UCSD-AML1 (cell line): ENCODE results near the gene TMCC2.

Source experiments
- DNase-seq: peaks from one replicate; lab custom pipeline; 2025; ENCODE audit not compliant: unreplicated experiment; lab: John Stamatoyannopoulos, UW

TMCC2 gene

GRCh38 chr1:205298191-205298994 lies 70.6 kb downstream of the TMCC2 start:
- DNase-seq, result no peak

- DNase-seq, result no peak
Measured at GRCh38 chr1:205300149-205300548, 72.4 kb downstream of the TMCC2 start.

GRCh38 chr1:205301205-205301821 lies 73.6 kb downstream of the TMCC2 start:
- no peak for DNase-seq

- no peak for DNase-seq
Measured at GRCh38 chr1:205301842-205302588, 74.3 kb downstream of the TMCC2 start.

- DNase-seq, result no peak
Measured at GRCh38 chr1:205303247-205303888, 75.6 kb downstream of the TMCC2 start.

- no peak for DNase-seq
Measured at GRCh38 chr1:205304046-205304694, 76.4 kb downstream of the TMCC2 start.

- no peak for DNase-seq
Measured at GRCh38 chr1:205304695-205305070, 76.9 kb downstream of the TMCC2 start.

GRCh38 chr1:205306929-205307566 lies 79.3 kb downstream of the TMCC2 start:
- DNase-seq, result no peak

- DNase-seq, result no peak
Measured at GRCh38 chr1:205309741-205310140, 82.0 kb downstream of the TMCC2 start.

- no peak for DNase-seq
Measured at GRCh38 chr1:205310976-205311704, 83.4 kb downstream of the TMCC2 start.

GRCh38 chr1:205312866-205313562 lies 85.3 kb downstream of the TMCC2 start:
- DNase-seq, result no peak

GRCh38 chr1:205313563-205314308 lies 86.0 kb downstream of the TMCC2 start:
- no peak for DNase-seq

GRCh38 chr1:205315008-205315618 lies 87.4 kb downstream of the TMCC2 start:
- no peak for DNase-seq

GRCh38 chr1:205316161-205316566 lies 88.4 kb downstream of the TMCC2 start:
- no peak for DNase-seq

- no peak for DNase-seq
Measured at GRCh38 chr1:205317311-205317917, 89.7 kb downstream of the TMCC2 start.

GRCh38 chr1:205318231-205318991 lies 90.7 kb downstream of the TMCC2 start:
- DNase-seq, result no peak
